Osteoblast (primary cell): ENCODE results near the gene VEGFC. TPM values are rescaled to one million over a fixed set of nuclear protein-coding genes. Genes with fewer than 3 reads are reported as not detected.

ENCODE experiments used
- DNase-seq: peaks from one replicate; pipeline ENCODE4 v3.0.0; 2011; ENCODE audit warnings: low spot score, mixed read lengths; ENCODE audit not compliant: insufficient read length; ENCODE audit errors: missing footprints
- H2AFZ ChIP-seq: 2 replicates; pipeline ENCODE4 v1.6.0; 2011; ENCODE audit warnings: mild to moderate bottlenecking, low read length
- H3K27ac ChIP-seq: 2 replicates; pipeline ENCODE4 v1.5.1; 2011; ENCODE audit warnings: mild to moderate bottlenecking, low read depth, low read length, moderate library complexity
- H3K27me3 ChIP-seq: 2 replicates; pipeline ENCODE4 v1.6.0; 2012; ENCODE audit warnings: mild to moderate bottlenecking, control low read depth, inconsistent platforms, low read length, moderate library complexity; ENCODE audit not compliant: insufficient read depth
- H3K36me3 ChIP-seq: 2 replicates; pipeline ENCODE4 v1.5.1; 2011; ENCODE audit warnings: mild to moderate bottlenecking, low read length, control low read depth, moderate library complexity; ENCODE audit not compliant: insufficient read depth
- H3K4me1 ChIP-seq: 2 replicates; pipeline ENCODE4 v1.5.1; 2011; ENCODE audit warnings: mild to moderate bottlenecking, low read length, control low read depth, moderate library complexity; ENCODE audit not compliant: insufficient read depth
- H3K4me2 ChIP-seq: 2 replicates; pipeline ENCODE4 v1.6.0; 2011; ENCODE audit warnings: mild to moderate bottlenecking, low read length; ENCODE audit not compliant: insufficient read depth
- H3K4me3 ChIP-seq: fragments of 200-600 bp; sonication (generic); 3 replicates; pipeline ENCODE4 v1.5.1; 2012; ENCODE audit warnings: mild to moderate bottlenecking, low read length, inconsistent platforms; ENCODE audit not compliant: insufficient read depth
- H3K79me2 ChIP-seq: 2 replicates; pipeline ENCODE4 v1.6.0; 2012; ENCODE audit warnings: mild to moderate bottlenecking, low read length, control low read depth, inconsistent platforms; ENCODE audit not compliant: insufficient read depth
- H3K9me3 ChIP-seq: 2 replicates; pipeline ENCODE4 v1.5.1; 2011; ENCODE audit warnings: low read depth, low read length, control low read depth
- H4K20me1 ChIP-seq: 2 replicates; pipeline ENCODE4 v1.6.0; 2012; ENCODE audit warnings: mild to moderate bottlenecking, low read length, control low read depth; ENCODE audit not compliant: insufficient read depth
- total RNA-seq: library from RNA; depleted of rRNA; stranded (reverse); fragments of >200 nt; gene quantifications from 2 replicates; pipeline ENCODE4 v1.2.3, GENCODE V29; 2012
- TF ChIP-seq, protein P1 (sequence below): IDR thresholded peaks from 2 replicates; pipeline ENCODE4 v1.5.1; 2011; ENCODE audit warnings: mild to moderate bottlenecking, low read depth, low read length, moderate library complexity; ENCODE audit errors: extremely low read depth

The VEGFC gene
- total RNA-seq, 1 donor: 55.4 TPM

DNA sequence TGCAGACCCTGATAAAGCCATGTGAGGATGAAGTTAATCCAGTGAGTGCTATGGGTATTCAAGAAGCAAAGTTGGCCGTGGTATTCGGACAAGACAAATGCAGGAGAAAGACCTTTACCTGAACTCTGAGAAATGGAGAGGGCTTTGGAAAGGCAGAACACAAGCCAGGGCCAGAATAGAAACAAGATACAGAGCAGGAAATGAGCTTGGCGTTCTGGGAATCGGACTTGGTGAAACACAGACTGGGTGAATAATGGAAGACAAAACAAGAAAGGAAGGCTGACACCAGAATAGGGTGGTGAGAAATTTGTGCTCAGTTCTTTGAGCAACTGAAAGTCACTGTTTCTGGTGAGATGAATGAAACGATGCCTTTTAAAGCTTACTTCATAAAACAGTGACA is 83.3 kb downstream of the VEGFC start:
- Histone ChIP-seq H4K20me1 (peaks cover 14% of the 10 kb centered on the region), H3K27me3 (no peaks in the 10 kb centered on the region), H3K27ac (peak overlapping the region; percentile 16), H3K79me2 (peaks cover 77% of the 10 kb centered on the region), H3K9me3 (no peaks in the 10 kb centered on the region), H3K4me1 (peaks cover 11% of the 10 kb centered on the region), H2AFZ (no peak overlapping the region), H3K4me2 (no peak overlapping the region), H3K4me3 (no peak overlapping the region), H3K36me3 (peaks cover 93% of the 10 kb centered on the region)
- no peak for DNase-seq
- TF ChIP-seq, protein P1, sequence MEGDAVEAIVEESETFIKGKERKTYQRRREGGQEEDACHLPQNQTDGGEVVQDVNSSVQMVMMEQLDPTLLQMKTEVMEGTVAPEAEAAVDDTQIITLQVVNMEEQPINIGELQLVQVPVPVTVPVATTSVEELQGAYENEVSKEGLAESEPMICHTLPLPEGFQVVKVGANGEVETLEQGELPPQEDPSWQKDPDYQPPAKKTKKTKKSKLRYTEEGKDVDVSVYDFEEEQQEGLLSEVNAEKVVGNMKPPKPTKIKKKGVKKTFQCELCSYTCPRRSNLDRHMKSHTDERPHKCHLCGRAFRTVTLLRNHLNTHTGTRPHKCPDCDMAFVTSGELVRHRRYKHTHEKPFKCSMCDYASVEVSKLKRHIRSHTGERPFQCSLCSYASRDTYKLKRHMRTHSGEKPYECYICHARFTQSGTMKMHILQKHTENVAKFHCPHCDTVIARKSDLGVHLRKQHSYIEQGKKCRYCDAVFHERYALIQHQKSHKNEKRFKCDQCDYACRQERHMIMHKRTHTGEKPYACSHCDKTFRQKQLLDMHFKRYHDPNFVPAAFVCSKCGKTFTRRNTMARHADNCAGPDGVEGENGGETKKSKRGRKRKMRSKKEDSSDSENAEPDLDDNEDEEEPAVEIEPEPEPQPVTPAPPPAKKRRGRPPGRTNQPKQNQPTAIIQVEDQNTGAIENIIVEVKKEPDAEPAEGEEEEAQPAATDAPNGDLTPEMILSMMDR: no peak

DNA sequence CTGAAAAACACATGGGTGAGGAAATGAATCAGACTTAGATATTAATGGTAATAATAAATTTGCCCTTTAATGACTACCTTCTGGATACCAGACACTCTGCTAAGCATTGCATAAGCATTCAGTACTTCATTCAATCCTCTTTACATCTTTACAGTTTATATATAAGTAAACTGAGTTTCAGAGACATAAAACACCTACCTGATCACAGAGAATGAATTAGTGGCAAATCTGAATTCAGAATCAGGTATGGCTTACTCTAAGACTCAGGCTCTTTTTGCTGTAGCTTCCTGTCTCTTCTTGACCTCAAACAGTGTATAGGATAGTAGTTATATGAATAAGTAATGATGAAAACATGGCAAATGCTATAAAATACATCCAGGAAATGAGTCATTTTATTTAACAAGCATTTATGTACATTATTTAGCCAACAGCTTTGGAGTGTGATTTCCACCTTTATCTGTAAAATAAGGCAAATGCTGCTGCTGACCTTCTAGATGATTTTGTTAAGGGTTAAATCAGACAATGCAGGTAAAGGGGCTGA is 83.9 kb downstream of the VEGFC start:
- no peak for DNase-seq
- no peaks in the 10 kb centered on the region for H3K27me3 ChIP-seq
- peaks cover 93% of the 10 kb centered on the region for H3K36me3 ChIP-seq
- TF ChIP-seq, protein P1: no peak
- peaks cover 11% of the 10 kb centered on the region for H3K4me1 ChIP-seq
- H3K27ac ChIP-seq: peak overlapping the region; percentile 16
- H3K9me3 ChIP-seq: no peaks in the 10 kb centered on the region
- peaks cover 77% of the 10 kb centered on the region for H3K79me2 ChIP-seq
- H3K4me2 ChIP-seq: no peak overlapping the region
- peaks cover 13% of the 10 kb centered on the region for H4K20me1 ChIP-seq
- no peak overlapping the region for H3K4me3 ChIP-seq
- H2AFZ ChIP-seq: no peak overlapping the region

DNA sequence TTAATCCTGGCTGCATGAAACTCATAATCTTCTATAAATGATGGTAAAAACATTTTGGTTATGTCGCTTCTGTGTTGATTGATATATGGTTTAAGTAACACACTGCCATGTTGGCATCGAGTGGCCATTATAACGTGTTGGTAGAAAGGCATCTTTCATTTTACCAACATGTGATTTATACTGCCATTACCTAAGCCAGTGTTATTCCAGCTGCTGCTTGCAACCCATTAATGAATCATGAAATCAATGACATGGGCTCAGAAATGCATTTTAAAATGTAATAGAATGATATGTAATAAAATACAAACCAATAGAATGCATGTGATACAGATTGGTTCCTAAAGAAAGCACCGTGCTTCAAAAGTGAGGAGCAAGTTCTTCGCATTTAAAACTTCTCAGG is 102.0 kb downstream of the VEGFC start:
- H3K79me2 ChIP-seq: peaks cover 38% of the 10 kb centered on the region
- no peaks in the 10 kb centered on the region for H3K9me3 ChIP-seq
- no peak for DNase-seq
- no peak overlapping the region for H2AFZ ChIP-seq
- H3K4me3 ChIP-seq: no peak overlapping the region
- no peaks in the 10 kb centered on the region for H3K27me3 ChIP-seq
- H3K27ac ChIP-seq: no peak overlapping the region
- H3K36me3 ChIP-seq: peaks cover 56% of the 10 kb centered on the region
- H3K4me2 ChIP-seq: no peak overlapping the region
- no peaks in the 10 kb centered on the region for H3K4me1 ChIP-seq
- H4K20me1 ChIP-seq: peaks cover 14% of the 10 kb centered on the region
- TF ChIP-seq, protein P1: no peak

DNA sequence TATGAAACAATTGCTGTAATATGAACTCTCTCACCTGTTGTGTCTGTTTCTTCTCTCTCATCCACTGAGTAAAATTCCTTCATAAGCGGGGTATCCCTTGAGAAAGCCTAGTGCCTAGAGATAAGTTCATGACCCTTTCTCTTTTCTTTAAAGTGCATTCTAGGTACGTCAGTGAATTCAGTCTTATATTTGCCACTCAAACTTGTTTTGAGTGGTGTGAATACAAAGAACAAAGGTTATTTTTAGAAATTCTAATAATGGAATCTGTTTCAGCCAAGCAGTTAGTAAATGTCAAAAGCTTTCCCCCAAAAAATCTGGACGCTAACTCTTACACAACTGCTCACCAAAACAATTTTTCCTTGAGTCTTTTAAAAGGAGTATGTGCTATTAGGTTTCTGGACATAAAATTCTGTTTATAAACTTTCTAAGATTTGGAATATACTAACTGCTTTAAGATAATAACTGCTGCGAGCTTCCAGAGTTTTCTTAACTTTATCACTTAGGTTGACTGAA is 112.0 kb downstream of the VEGFC start:
- Histone ChIP-seq H3K36me3 (peaks cover 91% of the 10 kb centered on the region), H3K4me2 (no peak overlapping the region), H3K79me2 (peaks cover 3% of the 10 kb centered on the region), H3K4me1 (peaks cover 11% of the 10 kb centered on the region), H3K27me3 (no peaks in the 10 kb centered on the region), H3K4me3 (no peak overlapping the region), H3K9me3 (no peaks in the 10 kb centered on the region), H4K20me1 (no peaks in the 10 kb centered on the region), H3K27ac (peak overlapping the region; percentile 4), H2AFZ (no peak overlapping the region)
- no peak for DNase-seq
- TF ChIP-seq, protein P1: no peak
